Measurements from ENCODE around the gene ZAR1L. TPM values are rescaled to one million over a fixed set of nuclear protein-coding genes. Genes with fewer than 3 reads are reported as not detected.

ZAR1L gene
- total and polyA plus RNA-seq, 9 of the 15 experiments (the other 6 are each of a cell fraction or from before 2014, with no cell fraction given) = not detected

DNA sequence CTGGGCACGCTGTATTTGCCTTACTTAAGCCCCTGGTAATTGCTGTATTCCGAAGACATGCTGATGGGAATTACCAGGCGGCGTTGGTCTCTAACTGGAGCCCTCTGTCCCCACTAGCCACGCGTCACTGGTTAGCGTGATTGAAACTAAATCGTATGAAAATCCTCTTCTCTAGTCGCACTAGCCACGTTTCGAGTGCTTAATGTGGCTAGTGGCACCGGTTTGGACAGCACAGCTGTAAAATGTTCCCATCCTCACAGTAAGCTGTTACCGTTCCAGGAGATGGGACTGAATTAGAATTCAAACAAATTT is 821 bp upstream of the ZAR1L start:
- in situ Hi-C loops (cut with MboI) (loop anchor here (25.0 kb wide), 1 partner anchor 404 kb away; no protein-coding TSS in a partner anchor), intact Hi-C loops (cut with micrococcal nuclease) (no loop called here)
- Histone ChIP-seq H2AFZ (ENCODE audit: low read depth, low read length) (peak overlapping the region; percentile 98), H3K4me2 (ENCODE audit: insufficient read depth, low read length) (peak overlapping the region; percentile 89), H3K27me3 (ENCODE audit: control insufficient read depth in 2 of 2, insufficient read depth in 2 of 2, low read length in 2 of 2) (no peaks in the 10 kb centered on the region), H3K79me2 (ENCODE audit: control insufficient read depth, insufficient read depth, low read length) (peaks cover 20% of the 10 kb centered on the region), H3K4me3 (peak overlapping the region; percentile 50), H3K4me1 (replicated peaks in 1 of 2; ENCODE audit: control insufficient read depth in 2 of 2, insufficient read depth in 2 of 2, low read length in 2 of 2) (peaks cover 0 to 11% of the 10 kb centered on the region in 2 experiments; a peak in 2 of 5 replicates), H4K20me1 (replicated peaks; ENCODE audit: control insufficient read depth, insufficient read depth, low read length) (no peaks in the 10 kb centered on the region), H3K9ac (ENCODE audit: insufficient read depth in 1 of 2, low read depth in 2 of 2, low read length in 2 of 2) (peak overlapping the region; percentile 93 to 99; a peak in 3 of 4 replicates), H3K27ac (ENCODE audit: extremely low read depth, low read depth, low read length) (peak overlapping the region; percentile 92), H3K9me1 (ENCODE audit: control insufficient read depth, insufficient read depth, low read length) (no peaks in the 10 kb centered on the region), H3K36me3 (ENCODE audit: control insufficient read depth, insufficient read depth, low read length) (peaks cover 22% of the 10 kb centered on the region; the same call in 2 of the 3 replicates), H3K9me3 (replicated peaks; ENCODE audit: control insufficient read depth, insufficient read depth, low read depth, low read length) (no peaks in the 10 kb centered on the region)
- FAIRE-seq (no peak), DNase-seq (ENCODE audit: extremely low read depth in 1 of 4, low spot score in 3 of 4) (no peak), ATAC-seq (peak; percentile 68)
- ChIA-PET CTCF (ENCODE audit: low intra/inter-chr PET ratio) (no interaction called here), POLR2A (interaction anchor here (0.6 to 1.9 kb wide), 11 partner anchors 10 to 1227 kb away, joined by 3 to 9 read pairs (median 4); partner anchors contain the start of gene N4BP2L2)
- WGBS (ENCODE audit: insufficient coverage, low coverage, missing lambda C conversion rate) = 2% methylated on average over 13 of the region's 13 CpGs
- no TSS peak for BruUV-seq (replicated peaks)
- TF ChIP-seq TCF7 (IDR thresholded peaks at IDR 0.05; ENCODE audit: borderline replicate concordance) (0 out of 2 replicates have a peak, but pooled peaks have one; percentile 34), CEBPB (tag; IDR thresholded peaks at IDR 0.05) (peak; percentile 35; the same call in 1 of the 2 replicates), MTF1 (CRISPR knock-in tag; IDR thresholded peaks at IDR 0.05; ENCODE audit: borderline replicate concordance) (no peak), POLR2B (IDR thresholded peaks at IDR 0.05; ENCODE audit: low read depth, partially characterized antibody) (peak; percentile 8), TRIM24 (IDR thresholded peaks at IDR 0.05) (peak in 1 of 2 experiments; percentile 3; a peak in 1 of 4 replicates), ATF7 (IDR thresholded peaks at IDR 0.05) (peak; percentile 29), TBP (optimal IDR thresholded peaks at IDR 0.05; ENCODE audit: low read depth, low read length) (peak; percentile 16), HMBOX1 (IDR thresholded peaks at IDR 0.05) (peak; percentile 90), ARID1B (IDR thresholded peaks at IDR 0.05) (peak; percentile 58; the same call in 1 of the 2 replicates), BHLHE40 (IDR thresholded peaks at IDR 0.05; ENCODE audit: low read length) (peak; percentile 34; the same call in 1 of the 2 replicates), GABPB1 (CRISPR knock-in tag; IDR thresholded peaks at IDR 0.05) (no peak), SRF (CRISPR knock-in tag; IDR thresholded peaks at IDR 0.05) (no peak), MTA3 (IDR thresholded peaks at IDR 0.05; ENCODE audit: borderline replicate concordance) (peak; percentile 23; the same call in 1 of the 2 replicates), TEAD4 (IDR thresholded peaks at IDR 0.05; ENCODE audit: low read length) (peak; percentile 42; the same call in 1 of the 2 replicates), TEAD4 (CRISPR knock-in tag; IDR thresholded peaks at IDR 0.05; ENCODE audit: borderline replicate concordance) (no peak), SIN3A (IDR thresholded peaks at IDR 0.05; ENCODE audit: borderline replicate concordance in 2 of 2, control insufficient read depth in 1 of 2, low read depth in 2 of 2, low read length in 2 of 2) (0 out of 4 replicates have a peak, but pooled peaks of 1 of the 2 experiments have one; percentile 54)
- TF ChIP-seq, protein P1, sequence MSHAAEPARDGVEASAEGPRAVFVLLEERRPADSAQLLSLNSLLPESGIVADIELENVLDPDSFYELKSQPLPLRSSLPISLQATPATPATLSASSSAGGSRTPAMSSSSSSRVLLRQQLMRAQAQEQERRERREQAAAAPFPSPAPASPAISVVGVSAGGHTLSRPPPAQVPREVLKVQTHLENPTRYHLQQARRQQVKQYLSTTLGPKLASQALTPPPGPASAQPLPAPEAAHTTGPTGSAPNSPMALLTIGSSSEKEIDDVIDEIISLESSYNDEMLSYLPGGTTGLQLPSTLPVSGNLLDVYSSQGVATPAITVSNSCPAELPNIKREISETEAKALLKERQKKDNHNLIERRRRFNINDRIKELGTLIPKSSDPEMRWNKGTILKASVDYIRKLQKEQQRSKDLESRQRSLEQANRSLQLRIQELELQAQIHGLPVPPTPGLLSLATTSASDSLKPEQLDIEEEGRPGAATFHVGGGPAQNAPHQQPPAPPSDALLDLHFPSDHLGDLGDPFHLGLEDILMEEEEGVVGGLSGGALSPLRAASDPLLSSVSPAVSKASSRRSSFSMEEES (CRISPR knock-in tag; IDR thresholded peaks at IDR 0.05) = no peak
- TF ChIP-seq, protein P2, sequence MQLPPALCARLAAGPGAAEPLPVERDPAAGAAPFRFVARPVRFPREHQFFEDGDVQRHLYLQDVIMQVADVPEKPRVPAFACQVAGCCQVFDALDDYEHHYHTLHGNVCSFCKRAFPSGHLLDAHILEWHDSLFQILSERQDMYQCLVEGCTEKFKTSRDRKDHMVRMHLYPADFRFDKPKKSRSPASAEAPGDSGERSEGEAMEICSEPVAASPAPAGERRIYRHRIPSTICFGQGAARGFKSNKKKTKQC (CRISPR knock-in tag; IDR thresholded peaks at IDR 0.05) = peak; percentile 6; the same call in 1 of the 2 replicates
- TF ChIP-seq, protein P3, sequence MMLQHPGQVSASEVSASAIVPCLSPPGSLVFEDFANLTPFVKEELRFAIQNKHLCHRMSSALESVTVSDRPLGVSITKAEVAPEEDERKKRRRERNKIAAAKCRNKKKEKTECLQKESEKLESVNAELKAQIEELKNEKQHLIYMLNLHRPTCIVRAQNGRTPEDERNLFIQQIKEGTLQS (IDR thresholded peaks at IDR 0.05) = peak; percentile 6; the same call in 1 of the 2 replicates
- TF ChIP-seq, protein P3 (CRISPR knock-in tag; conservative IDR thresholded peaks at IDR 0.05) = no peak

All from K562 (cell line).